Stimulated activated CD8-positive, alpha-beta memory T cell treated with anti-CD3 and anti-CD28 coated beads, Interleukin-15, amount 100 ng/mL, for 1 hour (primary cell): ENCODE data around the gene RNF32.

ENCODE experiments used
- DNase-seq: peaks from one replicate; pipeline ENCODE4 v3.0.0-alpha.2; 2020; ENCODE audit warnings: low read depth

The RNF32 gene

GRCh38 chr7:156640257-156640948 is at the start of gene RNF32:
RNF32 (plus strand) TSS chr7:156640774; CDS start chr7:156643878, 3,104 bp downstream.
- DNase-seq, result peak; percentile 98

DNA sequence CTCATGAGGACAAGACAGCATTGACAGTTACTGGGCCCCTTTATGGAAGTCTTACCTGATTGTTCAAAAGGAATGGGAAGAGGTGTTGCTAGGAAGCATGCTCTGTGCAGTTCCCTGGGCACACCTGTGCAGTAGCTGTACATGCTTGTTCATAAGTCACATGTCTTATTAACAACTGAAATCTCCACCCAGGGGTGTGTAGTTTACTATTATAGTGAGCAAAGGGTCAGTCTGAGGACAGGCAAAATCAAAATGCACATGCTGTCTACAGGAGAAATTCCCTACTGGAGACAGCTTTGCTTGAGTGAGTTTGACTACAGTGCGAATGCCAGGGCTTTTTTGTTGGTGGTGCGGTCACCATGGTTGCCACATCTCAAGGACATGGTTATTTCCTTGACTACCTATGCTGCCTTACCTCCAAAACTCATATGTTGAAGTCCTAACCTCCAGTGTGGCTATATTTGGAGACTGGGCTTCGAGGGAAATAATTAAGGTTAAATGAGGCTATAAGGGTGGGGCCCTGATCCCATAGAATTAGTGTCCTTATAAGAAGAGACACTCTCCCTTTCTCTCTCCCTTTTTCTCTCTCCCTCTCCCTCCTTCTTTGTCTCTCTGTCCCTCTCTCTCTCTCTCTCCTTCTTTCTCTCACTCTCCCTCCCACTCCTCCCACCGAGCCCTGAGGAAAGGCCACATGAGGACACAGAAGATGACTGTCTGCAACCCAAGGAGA is 48.3 kb upstream of the RNF32 start:
- no peak for DNase-seq

DNA sequence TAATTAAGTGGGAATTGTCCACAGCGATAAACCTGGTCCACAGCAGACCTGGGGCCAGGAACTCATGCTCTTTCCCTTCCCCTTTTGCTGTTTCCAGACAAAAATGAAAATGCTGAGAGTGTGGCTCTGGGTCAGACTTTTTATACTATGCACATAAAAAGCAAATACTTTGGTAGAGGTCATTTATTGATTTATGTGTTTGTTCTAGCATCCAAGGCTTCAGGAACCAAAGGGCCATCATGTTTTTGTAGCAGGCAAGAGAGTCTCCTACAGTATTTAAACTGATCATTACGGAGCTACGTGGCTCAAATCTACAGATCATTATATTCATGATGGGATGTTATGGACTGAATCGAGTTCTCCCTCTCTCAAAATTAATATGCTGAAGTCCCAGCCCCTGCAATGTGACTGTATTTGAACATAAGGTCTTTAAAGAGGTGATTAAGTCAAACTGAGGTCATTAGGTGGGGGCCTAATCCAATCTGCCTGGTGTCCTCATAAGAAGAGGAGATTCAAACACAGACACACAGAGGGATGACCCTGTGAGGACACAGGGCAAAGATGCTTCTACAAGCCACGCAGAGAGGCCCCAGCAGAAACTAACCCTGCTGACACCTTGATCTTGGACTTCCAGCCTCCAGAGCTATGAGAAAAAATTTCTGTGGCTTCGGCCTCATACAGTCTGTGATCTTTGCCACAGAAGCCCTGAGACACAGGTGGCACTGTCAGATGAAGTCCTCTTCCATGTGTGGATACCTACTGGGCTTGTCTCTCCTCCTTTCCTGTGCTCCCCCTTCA is 46.1 kb upstream of the RNF32 start:
- no peak for DNase-seq

- DNase-seq, result no peak
Observed at GRCh38 chr7:156600496-156600895, 40.1 kb upstream of the RNF32 start.

DNA sequence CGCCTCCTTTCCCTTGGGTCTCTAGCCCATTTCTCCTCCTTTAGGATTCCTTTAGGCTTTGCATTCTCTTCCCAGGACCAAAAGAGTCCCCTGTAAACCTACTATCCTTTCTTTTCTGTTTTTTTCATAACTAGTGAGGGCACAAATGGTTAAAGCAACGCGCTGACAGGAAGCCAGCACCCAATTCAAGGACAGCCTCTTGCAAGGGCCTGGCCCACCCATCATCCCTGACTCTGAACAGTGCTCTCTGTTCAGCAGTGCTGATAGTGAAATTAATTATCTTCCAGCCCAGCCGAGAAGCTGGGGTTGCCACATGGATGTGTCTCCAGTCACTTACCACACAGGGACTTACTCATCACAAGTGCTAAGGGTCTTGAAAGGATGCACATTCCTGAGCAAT is 38.3 kb upstream of the RNF32 start:
- DNase-seq, result no peak

GRCh38 chr7:156603011-156603410 is 37.6 kb upstream of the RNF32 start:
- DNase-seq, result no peak

DNA sequence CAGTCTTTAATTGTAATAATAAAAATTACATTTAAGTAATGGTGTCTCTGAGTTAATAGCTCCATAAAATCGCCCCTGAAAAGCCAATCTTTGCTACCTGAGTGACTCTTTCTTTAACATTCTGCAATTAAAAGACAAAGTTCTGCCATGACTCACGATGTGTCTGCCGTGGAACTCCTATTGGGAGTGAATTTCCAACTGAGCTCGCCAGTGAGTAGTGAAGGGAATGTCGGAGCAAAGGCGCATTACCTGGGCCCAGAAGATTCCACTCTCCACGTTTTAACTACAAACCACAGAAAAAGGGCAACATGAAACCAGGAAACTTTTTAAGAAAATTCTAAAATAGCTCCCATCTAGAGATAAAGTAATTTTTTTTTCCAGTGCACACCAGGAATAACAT is 36.9 kb upstream of the RNF32 start:
- no peak for DNase-seq

GRCh38 chr7:156604311-156604710 is 36.3 kb upstream of the RNF32 start:
- no peak for DNase-seq

- no peak for DNase-seq
Observed at GRCh38 chr7:156604836-156605695, 35.5 kb upstream of the RNF32 start.

GRCh38 chr7:156606135-156606534 is 34.4 kb upstream of the RNF32 start:
- DNase-seq, result no peak

DNA sequence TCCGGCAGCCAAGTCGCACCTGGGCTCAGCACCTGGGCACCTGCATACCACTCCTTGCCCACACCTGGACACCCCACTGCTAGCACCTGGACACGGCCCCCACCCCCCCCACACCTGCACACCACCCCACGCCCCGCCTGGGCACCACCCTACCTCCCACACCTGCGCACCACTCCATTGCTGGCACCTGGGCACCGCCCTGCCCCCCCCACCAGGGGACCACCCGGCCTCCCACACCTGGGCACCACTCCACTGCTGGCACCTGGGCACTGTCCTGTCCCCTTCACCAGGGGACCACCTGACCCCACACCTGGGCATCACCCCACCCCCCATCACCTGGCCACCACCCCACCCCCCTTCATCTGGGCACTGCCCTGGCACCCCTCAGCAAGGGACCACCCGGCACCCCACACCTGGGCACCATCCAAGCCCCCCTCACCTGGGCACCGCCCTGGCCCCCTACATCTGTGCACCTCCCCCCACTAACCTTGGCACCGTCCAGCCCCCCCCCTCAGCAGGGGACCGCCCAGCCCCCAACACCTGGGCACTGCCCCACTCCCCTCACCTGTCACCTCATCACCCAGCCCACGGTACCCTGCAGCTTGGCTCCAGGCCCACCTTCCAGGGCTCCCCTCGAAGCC is 33.8 kb upstream of the RNF32 start:
- no peak for DNase-seq

- DNase-seq, result no peak
Observed at GRCh38 chr7:156607332-156608172, 33.0 kb upstream of the RNF32 start.

DNA sequence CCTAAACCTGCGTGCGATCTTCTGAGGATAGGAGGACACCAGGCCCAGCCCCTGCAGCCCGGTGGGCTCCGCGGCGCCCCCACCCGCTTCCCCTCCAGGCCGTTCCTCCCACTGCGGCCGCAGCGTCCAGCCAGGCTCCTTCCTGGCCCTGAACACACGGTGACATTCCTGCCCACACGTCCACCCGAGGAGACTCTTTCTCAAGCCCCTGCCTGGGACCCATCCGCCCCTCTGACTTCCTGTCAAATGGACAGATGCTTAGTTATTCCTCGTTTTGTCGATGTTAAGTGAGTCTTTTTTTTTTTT is 32.4 kb upstream of the RNF32 start:
- DNase-seq, result no peak

- no peak for DNase-seq
Observed at GRCh38 chr7:156609010-156609877, 31.3 kb upstream of the RNF32 start.

DNA sequence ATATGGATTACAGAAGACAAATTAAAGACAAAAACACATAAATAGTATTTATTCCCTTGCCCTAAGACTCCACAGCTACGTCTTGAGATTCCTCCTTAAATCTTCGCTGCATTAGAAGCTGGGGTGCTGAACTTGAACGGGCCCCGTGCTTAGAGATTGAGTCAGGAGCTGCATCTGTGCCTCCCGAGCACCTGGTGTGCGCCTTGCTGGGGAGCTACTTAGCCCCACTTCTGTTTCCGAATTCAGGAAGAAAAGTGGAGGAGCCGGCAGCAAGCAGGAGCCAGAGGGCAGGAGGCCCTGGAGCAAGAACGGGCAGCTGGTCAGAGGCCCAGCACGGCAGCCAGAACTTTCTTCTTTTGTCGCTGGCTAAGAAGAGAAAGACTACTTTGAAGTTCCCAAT is 30.4 kb upstream of the RNF32 start:
- DNase-seq, result no peak

- DNase-seq, result no peak
Observed at GRCh38 chr7:156610601-156611000, 30.0 kb upstream of the RNF32 start.

GRCh38 chr7:156611014-156612010 is 29.3 kb upstream of the RNF32 start:
- no peak for DNase-seq

DNA sequence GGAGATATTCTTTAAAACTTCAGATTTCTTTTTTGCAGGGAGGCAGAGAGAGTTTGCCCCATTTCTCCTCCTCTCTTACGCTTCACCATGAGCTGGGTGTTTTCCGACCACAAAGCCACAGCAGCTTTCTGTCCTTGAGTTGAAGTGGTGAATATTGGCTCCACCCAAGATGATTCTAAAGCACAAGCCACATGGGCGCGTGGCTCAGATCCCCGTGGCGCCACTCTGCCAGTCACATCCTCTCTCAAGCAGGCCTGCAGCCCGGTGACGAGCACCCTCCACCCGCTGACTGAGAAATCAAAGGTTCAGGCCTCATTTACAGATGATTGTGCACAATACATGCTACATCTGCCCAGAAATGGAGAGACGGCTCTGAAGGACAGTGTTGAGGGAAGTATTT is 27.6 kb upstream of the RNF32 start:
- DNase-seq, result peak; percentile 46
